PC-3 (cell line): ENCODE data around the gene TMC6. TPM values are rescaled to one million over a fixed set of nuclear protein-coding genes. Genes with fewer than 3 reads are reported as not detected.

Experiments used
- ATAC-seq: fragments of 200-7000 bp; cut with Tn5 transposase; 2 replicates; pipeline ENCODE4 v1.9.1; 2020; ENCODE audit warnings: mild to moderate bottlenecking, moderate library complexity
- BruUV-seq: library from RNA; stranded (reverse); fragments of 400-500 nt; replicated peaks from 2 replicates; lab custom pipeline; 2021; lab: Mats Ljungman, UMichigan
- CTCF ChIA-PET: fragments of 300-600 bp; sonication (Branson Sonifier 250); formaldehyde crosslinking; loops from one replicate; lab custom pipeline; 2022; ENCODE audit warnings: antibody characterized with exemption; lab: Charles Lee
- POLR2A ChIA-PET: fragments of 300-600 bp; sonication (Branson Sonifier 250); formaldehyde crosslinking; loops from one replicate; lab custom pipeline; 2022; ENCODE audit warnings: antibody characterized with exemption; ENCODE audit not compliant: unreplicated experiment; lab: Charles Lee
- DNase-seq: peaks from one replicate; pipeline ENCODE4 v3.0.0-alpha.2; 2015
- H2AFZ ChIP-seq: fragments of 300-600 bp; sonication (generic); 2 replicates; pipeline ENCODE4 v1.6.0; 2016; ENCODE audit warnings: antibody characterized with exemption, low read length
- H3F3A ChIP-seq: fragments of 300-600 bp; sonication (generic); one replicate; pipeline ENCODE4 v1.6.0; 2017; ENCODE audit warnings: antibody characterized with exemption, low read length, control low read depth, mild to moderate bottlenecking; ENCODE audit not compliant: unreplicated experiment
- H3K27ac ChIP-seq: fragments of 300-600 bp; sonication (generic); 2 replicates; pipeline ENCODE4 v1.5.1; 2016; ENCODE audit warnings: mild to moderate bottlenecking, low read length
- H3K27me3 ChIP-seq: fragments of 300-600 bp; sonication (generic); 2 replicates; pipeline ENCODE4 v1.6.1; 2016; ENCODE audit warnings: low read length, mixed read lengths
- H3K36me3 ChIP-seq: fragments of 300-600 bp; sonication (generic); 2 replicates; pipeline ENCODE4 v1.6.1; 2016; ENCODE audit warnings: low read depth, mixed run types, low read length, mixed read lengths
- H3K4me1 ChIP-seq: fragments of 300-600 bp; sonication (generic); 2 replicates; pipeline ENCODE4 v1.5.1; 2016; ENCODE audit warnings: low read length; ENCODE audit not compliant: insufficient read depth
- H3K4me2 ChIP-seq: fragments of 300-600 bp; sonication (generic); 2 replicates; pipeline ENCODE4 v1.6.0; 2016; ENCODE audit warnings: low read length
- H3K4me3 ChIP-seq: fragments of 300-600 bp; sonication (generic); 2 replicates; pipeline ENCODE4 v1.5.1; 2016; ENCODE audit warnings: mild to moderate bottlenecking, low read length, mixed read lengths
- H3K79me2 ChIP-seq: fragments of 300-600 bp; sonication (generic); 2 replicates; pipeline ENCODE4 v1.6.1; 2017; ENCODE audit warnings: low read length, mixed read lengths
- H3K9ac ChIP-seq: fragments of 300-600 bp; sonication (generic); 2 replicates; pipeline ENCODE4 v1.6.0; 2016; ENCODE audit warnings: mild to moderate bottlenecking, low read length
- H3K9me2 ChIP-seq: fragments of 300-600 bp; sonication (generic); replicated peaks from 2 replicates; pipeline ENCODE4 v1.6.1; 2016; ENCODE audit warnings: mixed run types, low read length, mixed read lengths
- H3K9me3 ChIP-seq: fragments of 300-600 bp; sonication (generic); 2 replicates; pipeline ENCODE4 v1.6.1; 2016; ENCODE audit warnings: low read length, mixed read lengths
- H4K20me1 ChIP-seq: fragments of 300-600 bp; sonication (generic); 2 replicates; pipeline ENCODE4 v1.6.1; 2016; ENCODE audit warnings: low read length, mixed read lengths
- EZH2 ChIP-seq: fragments of 300-600 bp; sonication (generic); IDR thresholded peaks from one replicate; pipeline ENCODE4 v1.6.1; 2017; ENCODE audit warnings: antibody characterized with exemption, mild to moderate bottlenecking, low read length; ENCODE audit not compliant: unreplicated experiment
- EZH2phosphoT487 ChIP-seq: fragments of 300-600 bp; sonication (generic); IDR thresholded peaks from 2 replicates; pipeline ENCODE4 v1.6.1; 2018; ENCODE audit warnings: mild to moderate bottlenecking, antibody characterized with exemption, low read length, borderline replicate concordance
- intact Hi-C: fragments of 100-400 bp; cut with micrococcal nuclease; formaldehyde crosslinking; loops from 2 replicates; pipeline ENCODE4 v1.9.0; 2023
- total RNA-seq: library from RNA; depleted of rRNA; stranded (reverse); fragments of >200 nt; gene quantifications from 2 replicates; pipeline ENCODE4 v1.2.3, GENCODE V29; 2014
- TF ChIP-seq, protein P1 (sequence below): fragments of 300-600 bp; sonication (generic); conservative IDR thresholded peaks from 2 replicates; pipeline ENCODE4 v1.5.1; 2017; ENCODE audit warnings: antibody characterized with exemption, low read depth, mild to moderate bottlenecking, low read length

TMC6 gene
- total RNA-seq, 1 experiment from 2014 or later = 97.3 TPM

DNA sequence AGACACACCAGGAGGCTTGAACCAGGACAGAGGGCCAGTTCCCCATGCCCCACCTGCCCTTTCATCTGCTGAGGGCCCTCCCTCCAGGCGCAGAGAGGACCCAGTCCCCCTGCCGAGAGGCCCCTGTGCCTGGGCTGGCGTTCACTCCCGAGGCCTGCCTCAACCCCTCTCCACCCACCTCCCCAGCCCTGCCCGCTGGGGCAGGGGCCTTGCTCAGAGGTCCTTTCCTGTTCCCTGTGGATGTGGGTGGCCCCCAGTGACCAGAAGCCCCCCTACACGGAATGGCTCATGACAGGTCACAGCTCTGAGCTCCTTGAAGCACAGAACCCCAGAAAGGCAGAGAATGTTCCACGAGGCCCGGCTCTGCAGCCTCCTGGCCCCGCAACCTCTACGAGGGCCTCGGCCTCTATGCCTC lies 6.7 kb downstream of the TMC6 start:
- POLR2A ChIA-PET = no interaction called here
- CTCF ChIA-PET = no interaction called here
- no TSS peak for BruUV-seq
- no peaks in the 10 kb centered on the region for H4K20me1 ChIP-seq
- H3K36me3 ChIP-seq = peaks cover 18% of the 10 kb centered on the region; the same call in 1 of the 2 replicates
- DNase-seq (no peak), ATAC-seq (no peak)
- no peak overlapping the region for H3K4me3 ChIP-seq
- H3K9me3 ChIP-seq = no peaks in the 10 kb centered on the region
- peaks cover 3% of the 10 kb centered on the region; the same call in 1 of the 2 replicates for H3K4me1 ChIP-seq
- H3K4me2 ChIP-seq = no peak overlapping the region
- TF ChIP-seq, protein P1, sequence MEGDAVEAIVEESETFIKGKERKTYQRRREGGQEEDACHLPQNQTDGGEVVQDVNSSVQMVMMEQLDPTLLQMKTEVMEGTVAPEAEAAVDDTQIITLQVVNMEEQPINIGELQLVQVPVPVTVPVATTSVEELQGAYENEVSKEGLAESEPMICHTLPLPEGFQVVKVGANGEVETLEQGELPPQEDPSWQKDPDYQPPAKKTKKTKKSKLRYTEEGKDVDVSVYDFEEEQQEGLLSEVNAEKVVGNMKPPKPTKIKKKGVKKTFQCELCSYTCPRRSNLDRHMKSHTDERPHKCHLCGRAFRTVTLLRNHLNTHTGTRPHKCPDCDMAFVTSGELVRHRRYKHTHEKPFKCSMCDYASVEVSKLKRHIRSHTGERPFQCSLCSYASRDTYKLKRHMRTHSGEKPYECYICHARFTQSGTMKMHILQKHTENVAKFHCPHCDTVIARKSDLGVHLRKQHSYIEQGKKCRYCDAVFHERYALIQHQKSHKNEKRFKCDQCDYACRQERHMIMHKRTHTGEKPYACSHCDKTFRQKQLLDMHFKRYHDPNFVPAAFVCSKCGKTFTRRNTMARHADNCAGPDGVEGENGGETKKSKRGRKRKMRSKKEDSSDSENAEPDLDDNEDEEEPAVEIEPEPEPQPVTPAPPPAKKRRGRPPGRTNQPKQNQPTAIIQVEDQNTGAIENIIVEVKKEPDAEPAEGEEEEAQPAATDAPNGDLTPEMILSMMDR = no peak
- no peak for TF ChIP-seq EZH2phosphoT487
- TF ChIP-seq EZH2 = no peak
- no peaks in the 10 kb centered on the region for H3K27me3 ChIP-seq
- H3K79me2 ChIP-seq = peaks cover 10% of the 10 kb centered on the region
- H3K9ac ChIP-seq = no peak overlapping the region
- no peaks in the 10 kb centered on the region for H3F3A ChIP-seq
- no peak overlapping the region for H3K27ac ChIP-seq
- no peak overlapping the region for H2AFZ ChIP-seq
- H3K9me2 ChIP-seq = no peaks in the 10 kb centered on the region
- intact Hi-C loops = no loop called here

GRCh38 chr17:78120971-78121800 lies 7.4 kb downstream of the TMC6 start:
- Histone ChIP-seq H3F3A (no peaks in the 10 kb centered on the region), H3K9me2 (no peaks in the 10 kb centered on the region), H3K27me3 (no peaks in the 10 kb centered on the region), H4K20me1 (no peaks in the 10 kb centered on the region), H3K36me3 (peaks cover 18% of the 10 kb centered on the region; the same call in 1 of the 2 replicates), H3K4me1 (no peaks in the 10 kb centered on the region), H3K79me2 (peaks cover 4% of the 10 kb centered on the region), H3K9me3 (no peaks in the 10 kb centered on the region), H2AFZ (no peak overlapping the region), H3K4me2 (no peak overlapping the region), H3K9ac (no peak overlapping the region), H3K4me3 (no peak overlapping the region), H3K27ac (no peak overlapping the region)
- TF ChIP-seq EZH2phosphoT487 (no peak), EZH2 (no peak)
- TF ChIP-seq, protein P1 = no peak
- ATAC-seq (no peak), DNase-seq (no peak)
- POLR2A ChIA-PET = no interaction called here
- intact Hi-C loops = no loop called here
- CTCF ChIA-PET = no interaction called here
- BruUV-seq = no TSS peak

- ATAC-seq (no peak), DNase-seq (no peak)
- Histone ChIP-seq H3K79me2 (no peaks in the 10 kb centered on the region), H4K20me1 (no peaks in the 10 kb centered on the region), H2AFZ (no peak overlapping the region), H3K9me2 (no peaks in the 10 kb centered on the region), H3K4me2 (no peak overlapping the region), H3K9ac (no peak overlapping the region), H3K27ac (no peak overlapping the region), H3K4me3 (no peak overlapping the region), H3K9me3 (no peaks in the 10 kb centered on the region), H3F3A (no peaks in the 10 kb centered on the region), H3K27me3 (no peaks in the 10 kb centered on the region), H3K4me1 (no peaks in the 10 kb centered on the region), H3K36me3 (peaks cover 18% of the 10 kb centered on the region; the same call in 1 of the 2 replicates)
- TF ChIP-seq EZH2phosphoT487 = no peak
- no peak for TF ChIP-seq EZH2
- intact Hi-C loops = no loop called here
- ChIA-PET CTCF (no interaction called here), POLR2A (no interaction called here)
- no TSS peak for BruUV-seq
These were observed 8.0 kb downstream of the TMC6 start for GRCh38 chr17:78120537-78120936.
